Tibial nerve (tissue), 3 donors: ENCODE data around the gene OR1N1.

Experiments used
- CTCF ChIP-seq, 5 experiments: fragments of 200-600 bp in 3 of 5; fragments of 450-650 bp in 2 of 5; sonication (generic) in 3 of 5; IDR thresholded peaks; one replicate each; pipeline ENCODE4 v1.5.1; 2016 to 2019; ENCODE audit warnings: antibody characterized with exemption in 5 of 5, mild to moderate bottlenecking in 3 of 5, moderate library complexity in 2 of 5
- POLR2A ChIP-seq, 2 donors: fragments of 450-650 bp; IDR thresholded peaks; one replicate each; pipeline ENCODE4 v1.6.1; 2017; ENCODE audit warnings: antibody characterized with exemption in 2 of 2, mild to moderate bottlenecking in 2 of 2, moderate library complexity in 2 of 2

- TF ChIP-seq CTCF (IDR thresholded peaks at IDR 0.05) = no peak
- no peak for TF ChIP-seq POLR2A (IDR thresholded peaks at IDR 0.05)
Measured at GRCh38 chr9:122538757-122539156, 11.7 kb upstream of the OR1N1 start.
